Raji (cell line): ENCODE results near the gene GHR.

Experiments used
- POLR2A ChIP-seq: IDR thresholded peaks from 2 replicates; pipeline ENCODE4 v1.6.1; 2011; ENCODE audit warnings: low read depth, low read length, control low read depth; ENCODE audit not compliant: insufficient read depth

The GHR gene

DNA sequence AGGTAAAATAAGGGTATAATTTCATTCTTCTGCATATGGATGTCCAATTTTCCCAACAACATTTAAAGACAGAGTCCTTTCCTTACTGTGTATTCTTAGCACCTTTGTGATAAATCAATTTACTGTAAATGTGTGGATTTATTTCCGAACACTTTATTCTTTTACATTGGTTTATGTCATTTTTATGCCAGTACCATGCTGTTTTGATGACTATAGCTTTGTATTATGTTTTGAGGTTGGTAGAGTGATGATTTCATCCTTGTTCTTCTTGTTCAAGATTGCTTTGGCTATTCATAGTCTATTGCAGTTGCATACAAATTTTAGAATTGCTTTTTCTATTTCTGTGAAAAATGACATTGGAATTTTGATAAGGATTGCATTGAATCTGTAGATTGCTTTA lies 280.0 kb downstream of the GHR start:
- TF ChIP-seq POLR2A: no peak

DNA sequence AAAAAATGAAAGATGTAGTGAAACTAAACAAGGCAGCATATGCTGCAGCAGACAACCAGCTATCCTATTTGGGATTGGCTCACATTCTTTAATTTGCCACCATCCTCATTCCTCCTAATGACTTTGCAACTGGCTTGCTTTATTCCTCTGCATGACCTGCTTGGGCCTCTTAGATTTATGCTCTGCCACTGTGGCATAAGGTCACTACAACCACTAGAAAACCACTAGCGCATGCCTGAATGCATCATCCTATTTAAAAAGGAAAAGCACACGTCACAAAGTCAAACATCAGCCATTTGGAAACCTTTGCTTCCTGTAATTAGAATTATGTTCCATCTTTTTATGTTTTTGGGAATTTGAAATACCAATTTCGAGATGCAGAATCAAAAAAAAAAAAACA lies 292.5 kb downstream of the GHR start:
- TF ChIP-seq POLR2A: no peak

- TF ChIP-seq POLR2A: no peak
These were observed 295.4 kb downstream of the GHR start for GRCh38 chr5:42718591-42718990.

DNA sequence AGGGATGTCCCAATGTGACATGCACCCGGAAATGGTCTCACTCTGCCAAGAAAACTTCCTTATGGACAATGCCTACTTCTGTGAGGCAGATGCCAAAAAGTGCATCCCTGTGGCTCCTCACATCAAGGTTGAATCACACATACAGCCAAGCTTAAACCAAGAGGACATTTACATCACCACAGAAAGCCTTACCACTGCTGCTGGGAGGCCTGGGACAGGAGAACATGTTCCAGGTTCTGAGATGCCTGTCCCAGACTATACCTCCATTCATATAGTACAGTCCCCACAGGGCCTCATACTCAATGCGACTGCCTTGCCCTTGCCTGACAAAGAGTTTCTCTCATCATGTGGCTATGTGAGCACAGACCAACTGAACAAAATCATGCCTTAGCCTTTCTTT lies 295.8 kb downstream of the GHR start:
- TF ChIP-seq POLR2A: no peak

GRCh38 chr5:42720251-42720650 lies 297.0 kb downstream of the GHR start:
- TF ChIP-seq POLR2A: no peak

- no peak for TF ChIP-seq POLR2A
These were observed 298.2 kb downstream of the GHR start for GRCh38 chr5:42721484-42721883.

GRCh38 chr5:42740920-42741319 lies 317.7 kb downstream of the GHR start:
- TF ChIP-seq POLR2A: no peak

- TF ChIP-seq POLR2A: no peak
These were observed 322.2 kb downstream of the GHR start for GRCh38 chr5:42745426-42745825.

- TF ChIP-seq POLR2A: no peak
These were observed 322.6 kb downstream of the GHR start for GRCh38 chr5:42745856-42746255.

GRCh38 chr5:42749020-42749419 lies 325.8 kb downstream of the GHR start:
- no peak for TF ChIP-seq POLR2A

DNA sequence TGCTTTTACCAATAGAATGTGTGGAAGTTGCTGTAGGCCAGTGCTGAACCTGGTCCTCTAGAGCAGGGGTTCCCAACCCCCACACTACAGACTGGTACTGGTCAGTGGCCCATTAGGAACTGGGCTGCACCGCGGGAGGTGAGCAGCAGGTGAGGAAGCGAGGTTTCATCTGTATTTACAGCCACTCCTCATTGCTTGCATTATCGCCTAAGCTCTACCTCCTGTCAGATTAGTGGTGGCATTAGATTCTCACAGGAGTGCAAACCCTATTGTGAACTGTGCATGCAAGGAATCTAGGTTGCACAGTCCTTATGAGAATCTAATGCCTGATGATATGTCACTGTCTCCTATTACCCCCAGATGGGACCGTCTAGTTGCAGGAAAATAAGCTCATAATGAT lies 327.3 kb downstream of the GHR start:
- TF ChIP-seq POLR2A: no peak

- TF ChIP-seq POLR2A: no peak
These were observed 327.8 kb downstream of the GHR start for GRCh38 chr5:42751044-42751443.

DNA sequence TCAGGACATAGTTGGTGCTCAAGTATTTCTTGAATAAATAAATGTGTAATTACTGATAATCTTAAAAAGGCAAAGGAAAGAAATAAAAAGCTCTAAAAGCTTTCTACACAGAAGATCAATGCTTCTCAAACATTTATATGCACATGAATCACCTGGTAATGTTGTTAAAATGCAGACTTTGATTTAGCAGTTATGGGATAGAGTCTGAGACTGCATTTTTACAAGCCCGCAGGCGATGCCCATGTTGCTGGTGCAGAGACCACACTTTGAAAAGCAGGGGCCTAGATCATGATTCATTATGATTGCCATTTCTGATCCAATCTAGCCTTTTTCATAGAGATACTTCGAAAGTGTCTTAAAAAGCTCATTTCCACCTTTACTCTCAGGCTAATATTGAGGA lies 329.9 kb downstream of the GHR start:
- TF ChIP-seq POLR2A: no peak

- no peak for TF ChIP-seq POLR2A
These were observed 333.7 kb downstream of the GHR start, which contains the start of gene CCDC152 for GRCh38 chr5:42756606-42757601. Gene CCDC152 (plus strand): TSS chr5:42756818. CDS start chr5:42759122, 2,304 bp downstream.

- no peak for TF ChIP-seq POLR2A
These were observed 336.2 kb downstream of the GHR start for GRCh38 chr5:42759456-42759855.

- no peak for TF ChIP-seq POLR2A
These were observed 337.2 kb downstream of the GHR start for GRCh38 chr5:42760426-42760825.

GRCh38 chr5:42761791-42762190 lies 338.6 kb downstream of the GHR start:
- TF ChIP-seq POLR2A: no peak

DNA sequence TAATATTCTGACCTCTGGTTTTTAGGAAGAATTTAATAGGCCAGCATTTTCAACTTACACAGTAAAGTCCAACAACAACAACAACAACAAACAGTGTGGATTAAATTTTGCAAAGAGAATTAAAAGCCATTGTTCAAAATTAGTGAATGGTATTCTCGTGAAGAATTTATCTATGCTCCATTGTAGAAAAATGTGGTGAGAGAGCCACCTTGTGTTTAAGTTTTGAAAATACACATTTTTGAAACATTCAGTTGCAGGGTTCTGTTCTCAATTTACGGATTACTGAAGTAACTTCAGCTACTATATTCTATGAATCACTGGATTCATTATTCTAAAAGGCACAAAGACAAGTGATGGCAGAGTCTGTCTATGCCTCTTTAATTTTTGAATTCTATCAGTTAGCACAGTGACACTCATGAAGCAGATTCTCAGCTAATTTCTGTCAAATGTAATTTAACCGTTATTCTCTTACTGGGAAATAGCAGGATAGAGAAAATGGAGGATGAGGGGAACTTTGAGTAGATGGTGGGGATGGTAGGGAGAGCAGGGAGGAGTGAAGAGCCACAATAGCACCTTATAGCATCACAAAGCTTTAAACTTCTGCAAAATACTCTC lies 344.4 kb downstream of the GHR start:
- no peak for TF ChIP-seq POLR2A
